HG02610 (cell line): ENCODE measurements around the gene ATG2B.

ENCODE experiments used
- ATAC-seq: cut with Tn5 transposase; IDR thresholded peaks from one replicate; pipeline ENCODE4 v1.9.1; 2021; ENCODE audit warnings: mild to moderate bottlenecking, moderate library complexity; ENCODE audit not compliant: unreplicated experiment

The ATG2B gene

DNA sequence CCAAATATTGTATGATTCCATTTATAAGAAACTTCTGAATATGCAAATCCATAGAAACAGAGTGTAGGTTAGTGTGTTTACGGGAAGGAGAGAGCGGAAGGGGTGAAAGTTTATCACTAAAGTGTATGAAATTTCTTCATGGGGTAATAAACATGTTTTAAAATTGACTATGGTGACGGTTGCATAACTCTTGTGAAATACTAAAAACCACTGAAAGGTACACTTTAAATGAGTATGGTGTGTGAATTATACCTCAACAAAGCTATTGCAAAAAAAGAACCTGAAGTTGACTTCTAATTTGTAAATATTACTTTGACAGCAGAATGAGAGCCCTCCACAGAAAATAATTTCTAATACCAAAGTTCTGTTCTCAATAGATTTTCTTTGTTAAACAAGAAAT is 47.1 kb downstream of the ATG2B start:
- no peak for ATAC-seq

DNA sequence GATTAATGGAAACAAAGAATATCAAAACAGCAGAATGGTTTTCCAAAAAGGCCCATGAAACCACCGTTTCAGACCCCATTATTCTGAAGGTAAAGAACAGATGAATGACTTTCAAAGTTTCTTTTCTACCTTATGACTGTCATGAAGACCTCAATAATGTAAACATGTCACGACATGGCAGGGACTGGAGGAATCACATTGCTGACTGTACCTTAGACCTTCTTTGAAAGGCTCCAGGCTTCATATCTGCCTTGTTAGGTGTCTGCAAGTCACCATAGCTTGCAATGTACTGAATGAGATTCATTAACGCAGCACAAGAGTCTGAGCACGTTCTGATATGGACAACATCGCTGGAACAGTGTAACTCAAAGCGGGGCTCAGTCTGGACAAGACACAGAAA is 52.2 kb downstream of the ATG2B start:
- no peak for ATAC-seq

DNA sequence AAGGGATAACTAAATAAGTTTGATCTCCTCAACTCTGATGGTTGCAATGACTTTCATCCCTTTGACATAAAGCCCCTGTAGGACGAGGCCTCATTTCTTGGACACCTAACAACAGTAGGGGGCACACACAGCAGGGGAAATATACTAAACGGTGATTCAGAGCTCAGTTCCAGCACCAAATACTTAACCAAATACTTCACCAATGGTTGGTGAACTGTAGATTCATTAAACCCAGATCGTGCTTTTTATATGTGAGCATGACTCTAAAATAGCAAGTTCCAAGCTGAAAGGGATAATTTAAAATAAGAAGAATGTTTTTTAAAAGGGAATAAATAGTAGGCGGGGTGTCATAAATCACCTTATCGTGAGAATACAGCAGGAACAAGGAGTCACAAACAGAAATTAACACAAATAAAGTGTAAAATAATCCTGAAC is 53.2 kb downstream of the ATG2B start:
- no peak for ATAC-seq

DNA sequence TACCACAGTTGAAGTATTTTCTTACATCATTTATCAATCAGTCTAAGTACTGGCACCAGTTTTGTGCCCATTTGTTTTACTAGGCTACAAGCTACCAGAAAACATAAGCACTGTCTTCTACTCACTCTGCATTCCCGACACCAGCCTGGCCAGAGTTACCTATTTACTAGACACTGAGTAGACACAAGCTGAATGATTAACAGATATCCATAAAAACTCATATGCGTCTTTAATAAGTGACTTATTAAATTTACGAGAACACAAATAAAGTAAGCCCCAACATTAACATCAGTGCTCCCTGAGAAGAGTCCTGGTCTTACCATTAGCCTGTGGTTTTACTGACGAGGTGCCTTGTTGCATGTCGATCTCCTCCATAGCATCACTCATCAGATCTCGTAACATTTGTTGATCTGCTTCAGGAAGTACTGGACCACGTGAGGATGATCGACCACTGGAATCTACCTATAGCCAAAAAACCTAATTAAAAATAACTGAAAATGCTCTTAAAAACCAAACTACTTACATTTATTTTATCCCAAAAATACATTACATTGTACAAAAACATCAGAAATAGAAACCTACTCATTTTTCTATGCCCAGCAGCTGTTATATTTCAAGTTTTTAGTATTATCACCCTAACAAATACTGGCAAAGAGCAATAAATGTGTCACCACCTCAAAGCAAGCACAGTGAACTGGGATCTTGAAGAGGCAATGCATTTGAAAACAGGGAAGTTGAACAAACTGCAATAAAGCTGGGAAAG is 53.8 kb downstream of the ATG2B start:
- ATAC-seq, result no peak

DNA sequence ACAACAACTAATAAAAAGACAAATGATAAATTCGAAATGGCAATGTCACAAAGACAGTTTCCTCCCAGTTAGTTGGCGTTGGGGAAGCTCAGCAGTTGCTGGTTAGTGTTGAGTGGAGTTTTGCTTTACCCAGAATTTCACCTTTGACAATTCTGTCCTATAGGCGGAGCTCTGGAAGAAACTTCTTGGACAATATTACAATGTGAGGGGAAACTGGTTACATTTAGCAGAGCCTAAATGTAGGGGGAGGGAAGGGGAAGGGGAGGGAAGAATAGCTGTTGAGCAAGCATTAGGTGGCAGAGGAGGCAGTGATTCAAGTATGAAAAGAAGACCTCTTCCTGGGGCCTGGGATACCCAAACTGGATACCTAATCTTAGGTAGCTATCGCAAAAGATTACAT is 55.7 kb downstream of the ATG2B start:
- ATAC-seq, result no peak

DNA sequence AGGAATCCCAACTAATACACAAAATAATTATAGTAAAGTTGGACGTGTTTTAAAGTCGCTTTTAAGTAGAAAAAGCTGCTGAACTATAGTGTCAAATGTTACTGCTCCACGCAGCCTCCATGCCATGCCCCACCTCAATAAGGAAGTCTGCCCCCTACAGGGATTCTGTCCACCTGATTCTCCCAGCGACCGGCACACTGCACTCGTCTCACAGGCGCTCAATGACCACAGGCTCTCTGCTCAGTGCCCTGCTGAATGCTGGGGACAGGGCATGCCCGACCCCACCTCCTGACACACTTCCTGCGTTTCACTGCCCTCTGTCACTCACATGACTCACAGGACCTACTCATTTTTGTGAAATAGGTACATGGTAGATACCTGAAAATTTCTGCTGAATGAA is 58.2 kb downstream of the ATG2B start:
- no peak for ATAC-seq

DNA sequence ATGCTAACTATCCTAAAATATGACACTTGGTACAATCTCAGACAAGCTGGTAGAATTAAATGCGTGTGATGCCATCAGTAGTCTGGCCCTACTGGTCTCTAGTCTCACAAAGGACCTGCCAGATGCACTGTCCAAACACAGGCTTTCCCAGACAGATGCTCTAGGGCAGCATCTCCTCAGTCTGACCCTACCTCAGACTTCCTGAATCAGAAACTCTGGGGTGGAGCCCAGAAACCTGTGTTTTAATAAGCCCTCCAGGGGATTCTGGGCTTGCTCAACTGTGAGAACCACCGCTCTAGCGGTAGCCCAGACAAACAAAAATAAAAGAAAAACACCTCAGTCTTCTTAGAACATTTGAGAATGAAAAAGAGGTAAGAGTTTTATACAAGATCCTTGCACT is 59.2 kb downstream of the ATG2B start:
- ATAC-seq, result no peak

DNA sequence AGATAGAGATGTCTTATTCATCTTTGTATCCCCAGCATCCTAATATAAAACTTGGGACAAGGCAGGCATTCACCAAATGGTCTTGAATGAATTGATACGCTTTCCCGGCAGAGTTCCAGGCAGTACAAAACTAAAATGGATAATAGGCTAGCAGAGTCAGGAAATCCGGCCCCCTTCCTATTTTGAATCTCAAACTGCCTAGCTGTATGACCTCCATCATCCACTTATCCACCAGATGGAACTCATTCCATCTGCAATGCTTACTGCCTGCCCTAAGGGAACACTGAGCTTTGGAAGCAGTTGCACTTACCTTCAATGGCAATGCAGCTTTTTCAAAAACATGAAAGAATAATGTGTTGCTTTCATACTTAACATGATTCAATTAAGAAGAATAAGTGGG is 63.7 kb downstream of the ATG2B start:
- ATAC-seq, result no peak

DNA sequence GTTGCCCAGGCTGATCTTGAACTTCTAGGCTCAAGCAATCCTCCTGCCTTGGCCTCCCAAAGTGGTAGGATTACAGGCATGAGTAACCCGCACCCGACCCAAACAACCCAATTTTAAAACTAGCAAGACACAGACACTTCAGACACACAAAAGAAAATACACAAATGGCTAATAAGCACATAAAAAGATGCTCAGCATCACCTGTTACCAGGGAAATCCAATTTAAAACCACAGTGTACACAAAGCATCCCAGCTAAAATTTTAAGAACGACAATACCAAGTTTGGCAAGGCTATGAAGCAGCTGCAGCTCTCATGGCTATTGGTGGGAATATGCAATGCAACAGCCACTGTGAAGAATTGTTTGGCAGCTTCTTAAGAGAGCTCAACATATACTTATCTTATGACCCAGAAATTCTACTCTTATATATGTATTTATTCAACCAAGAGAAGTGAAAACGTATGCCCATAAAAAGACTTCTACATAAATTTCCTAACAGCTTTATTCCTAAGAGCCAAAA is 65.1 kb downstream of the ATG2B start:
- no peak for ATAC-seq

DNA sequence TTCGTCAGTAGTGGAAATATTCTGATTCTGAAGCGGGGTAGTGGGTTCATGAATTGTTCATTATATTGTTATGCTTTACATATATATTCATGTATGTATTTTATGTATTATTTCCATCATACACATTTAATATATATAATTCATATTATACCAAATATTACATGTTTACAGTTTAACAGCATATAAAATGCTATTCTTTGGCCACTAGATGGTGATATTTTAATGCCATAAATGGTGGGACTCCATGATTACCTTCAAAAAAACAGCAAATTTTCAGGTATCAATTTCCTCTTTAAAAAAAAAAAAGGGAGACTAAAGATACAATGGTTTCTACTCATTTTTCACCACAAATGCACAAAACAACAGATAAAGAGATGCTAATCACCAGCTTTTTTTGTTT is 66.1 kb downstream of the ATG2B start:
- ATAC-seq, result no peak

DNA sequence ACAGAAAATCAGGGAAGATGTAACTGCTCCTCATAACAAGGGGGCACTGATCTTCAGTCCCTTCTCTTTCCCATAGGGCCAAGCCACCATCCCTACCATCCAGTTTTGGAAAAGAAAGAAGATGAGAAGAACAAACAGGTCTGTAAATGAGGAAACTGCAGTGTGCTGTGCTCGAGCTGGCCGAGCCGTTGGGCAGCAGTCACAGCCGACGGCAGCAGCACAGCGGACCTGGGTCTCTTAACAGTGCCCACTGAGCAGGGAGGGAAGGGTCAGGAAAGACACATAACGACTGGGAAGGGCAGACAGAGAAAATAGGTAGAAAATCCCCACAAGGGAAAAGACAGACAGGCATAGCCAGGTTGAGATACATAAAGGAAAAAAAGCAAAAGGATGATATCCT is 68.9 kb downstream of the ATG2B start:
- ATAC-seq, result no peak

DNA sequence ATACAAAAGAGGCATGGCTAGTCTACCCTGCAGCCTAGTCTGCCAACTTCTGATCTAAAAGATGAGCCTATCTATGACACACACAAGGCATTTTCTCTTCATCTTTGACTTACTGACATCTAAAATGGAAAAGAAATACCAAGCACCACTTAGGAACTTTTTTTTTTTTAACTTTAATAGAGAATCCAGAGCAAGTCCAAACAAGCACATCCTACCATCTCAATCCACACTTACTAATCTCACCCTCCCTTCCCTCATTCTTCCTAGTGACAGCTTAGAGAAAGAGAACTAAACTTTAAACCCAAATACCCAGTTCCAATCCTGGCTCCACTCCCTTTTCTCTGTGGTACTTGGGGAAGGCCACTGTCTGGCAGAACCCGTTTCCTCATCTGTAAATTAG is 75.3 kb downstream of the ATG2B start:
- ATAC-seq, result no peak

DNA sequence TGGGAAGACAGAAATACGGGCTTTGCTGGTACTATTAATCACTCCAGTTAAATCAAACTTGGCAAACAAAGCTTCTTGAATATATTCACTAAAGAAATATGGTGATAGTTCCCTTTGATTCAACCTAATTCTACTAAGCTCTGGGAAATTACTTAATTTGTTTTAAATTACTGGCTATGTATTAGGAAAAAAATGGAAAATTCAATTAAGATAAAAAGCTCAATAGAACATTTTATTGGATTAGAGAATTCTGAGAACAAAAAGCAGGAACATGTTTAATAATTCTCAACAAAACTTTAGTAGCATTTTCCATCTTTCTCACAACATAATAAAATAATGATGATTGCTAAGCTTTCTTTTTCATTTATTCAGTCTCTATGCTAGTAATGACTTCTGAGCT is 76.9 kb downstream of the ATG2B start:
- ATAC-seq, result no peak

DNA sequence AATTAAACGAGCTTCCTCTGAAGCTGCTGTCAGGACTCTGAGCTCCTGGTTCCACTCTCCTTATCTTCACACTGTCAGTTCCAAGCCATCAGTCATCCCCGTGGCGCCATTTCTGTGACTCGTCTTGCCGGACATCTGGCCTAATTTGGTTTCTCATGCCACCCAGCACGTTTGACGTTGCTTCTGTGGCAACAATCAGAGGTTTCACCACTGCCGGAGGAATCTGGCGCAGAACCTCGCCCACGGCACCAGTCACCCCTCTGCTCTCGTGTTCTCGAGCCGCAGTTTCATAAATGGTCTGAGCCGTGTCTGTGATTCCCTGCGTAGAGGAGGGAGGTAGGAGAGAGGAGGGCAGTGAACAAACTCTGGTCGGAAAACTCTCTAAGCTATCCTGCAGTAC is 77.5 kb downstream of the ATG2B start:
- no peak for ATAC-seq

DNA sequence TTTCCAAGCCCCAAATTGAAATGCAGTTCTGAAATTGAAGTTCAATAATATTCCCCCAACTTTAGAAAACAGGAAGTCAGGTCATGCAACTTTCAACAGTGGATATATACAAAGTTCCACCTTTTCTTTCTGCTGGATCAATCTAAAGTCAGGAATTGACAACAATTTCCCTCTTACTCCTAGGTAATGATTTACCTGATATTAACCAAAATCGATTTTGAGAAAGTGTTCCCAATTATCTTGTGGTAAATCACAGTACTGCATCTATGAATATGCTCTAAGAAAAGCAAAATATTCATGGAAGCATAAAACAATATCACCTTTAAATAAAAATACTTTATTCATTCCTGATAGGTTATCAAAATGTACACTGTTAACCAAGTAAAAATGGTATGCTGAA is 78.7 kb downstream of the ATG2B start:
- ATAC-seq, result no peak

DNA sequence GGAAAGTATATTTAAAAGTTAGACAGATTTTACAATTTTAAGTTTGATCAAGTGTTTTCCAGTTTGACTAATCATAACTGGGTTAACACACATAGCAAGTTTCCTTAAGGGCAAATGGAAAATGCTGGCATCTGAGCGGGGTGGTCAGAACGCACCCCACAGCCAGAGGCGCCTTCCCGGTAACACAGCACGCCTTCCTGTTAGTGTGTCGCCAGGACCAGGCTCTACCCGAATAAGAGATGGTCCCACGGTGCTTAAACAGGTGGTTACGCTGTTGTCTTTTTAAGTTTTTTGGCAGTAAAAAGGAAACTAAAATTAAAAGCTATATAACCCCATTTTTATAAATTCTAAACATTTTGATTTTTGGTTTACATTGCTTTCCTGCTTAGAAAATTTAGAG is 79.1 kb downstream of the ATG2B start:
- ATAC-seq, result no peak

DNA sequence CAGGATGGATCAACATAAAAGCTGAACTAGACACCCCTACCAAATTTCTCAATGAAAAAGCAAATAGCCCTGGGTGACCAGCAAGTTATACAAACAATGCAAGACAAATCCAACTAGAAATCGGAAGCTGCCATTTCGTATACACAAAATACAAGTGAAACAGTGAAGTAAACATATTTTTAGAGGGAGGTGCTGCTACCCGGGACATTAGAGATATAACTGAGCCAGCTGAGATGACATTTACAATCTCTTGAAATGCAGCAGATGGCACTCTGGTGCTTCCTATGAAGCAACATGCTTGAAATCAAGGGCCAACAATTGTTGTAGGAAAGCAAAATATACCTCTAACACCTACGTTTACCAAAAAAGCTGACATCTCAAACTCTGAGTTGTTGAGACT is 81.7 kb downstream of the ATG2B start:
- ATAC-seq, result no peak

DNA sequence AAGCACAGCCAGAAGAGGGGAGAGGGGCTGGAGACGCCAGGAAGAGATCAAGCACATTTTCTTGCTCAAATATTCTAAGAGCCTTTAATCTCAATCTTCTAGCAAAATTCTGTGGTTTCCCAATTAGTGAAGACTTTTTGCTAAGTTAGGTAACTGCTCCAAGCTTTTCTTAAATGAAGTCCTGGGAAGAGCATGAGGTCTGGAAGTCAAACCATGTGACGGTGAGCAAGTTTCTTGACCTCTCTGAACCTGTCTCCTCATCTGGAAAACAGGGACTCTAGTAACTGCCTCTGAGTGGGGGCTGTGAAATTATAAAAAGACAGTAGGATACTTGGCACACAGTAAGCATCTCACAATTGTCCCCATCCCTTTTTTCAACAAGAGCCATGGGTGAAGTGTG is 83.0 kb downstream of the ATG2B start:
- ATAC-seq, result no peak

DNA sequence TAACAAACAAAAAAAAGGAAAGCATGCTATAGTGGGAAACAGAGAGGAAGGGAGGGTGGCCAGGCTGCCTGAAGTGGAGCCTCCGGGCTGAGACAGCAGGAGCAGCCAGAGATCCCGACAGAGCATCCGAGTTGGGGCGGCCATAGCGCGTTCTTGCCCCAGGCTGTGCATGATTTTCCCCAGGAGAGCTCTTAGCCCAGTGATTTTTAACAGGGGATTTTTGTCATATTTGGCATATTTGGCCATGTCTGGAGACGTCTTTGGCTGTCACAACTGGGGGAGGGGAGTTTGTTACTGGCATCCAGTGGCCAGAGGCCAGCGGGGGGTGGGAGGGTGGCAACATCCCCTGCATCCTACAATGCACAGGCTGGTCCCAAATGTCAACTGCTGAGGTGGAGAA is 83.6 kb downstream of the ATG2B start:
- no peak for ATAC-seq

DNA sequence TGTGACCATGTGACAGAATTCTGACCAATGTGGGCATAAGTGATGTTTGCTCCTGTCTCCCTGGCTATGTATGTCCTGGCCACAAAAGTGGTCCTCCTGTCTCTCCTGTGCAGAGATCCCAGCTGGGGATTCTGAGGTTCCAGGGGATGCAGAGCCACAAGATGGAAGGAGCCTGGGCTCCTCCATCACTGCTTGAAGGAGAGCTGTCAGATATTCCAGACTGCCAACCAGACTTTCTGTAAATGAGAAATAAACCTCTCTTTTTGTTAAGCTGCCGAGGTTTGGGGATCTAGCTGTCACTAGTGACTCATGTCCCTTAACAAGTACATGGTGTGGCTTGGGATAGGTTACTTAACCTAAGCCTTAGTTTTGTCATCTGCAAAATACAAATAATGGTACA is 85.3 kb downstream of the ATG2B start:
- ATAC-seq, result no peak

DNA sequence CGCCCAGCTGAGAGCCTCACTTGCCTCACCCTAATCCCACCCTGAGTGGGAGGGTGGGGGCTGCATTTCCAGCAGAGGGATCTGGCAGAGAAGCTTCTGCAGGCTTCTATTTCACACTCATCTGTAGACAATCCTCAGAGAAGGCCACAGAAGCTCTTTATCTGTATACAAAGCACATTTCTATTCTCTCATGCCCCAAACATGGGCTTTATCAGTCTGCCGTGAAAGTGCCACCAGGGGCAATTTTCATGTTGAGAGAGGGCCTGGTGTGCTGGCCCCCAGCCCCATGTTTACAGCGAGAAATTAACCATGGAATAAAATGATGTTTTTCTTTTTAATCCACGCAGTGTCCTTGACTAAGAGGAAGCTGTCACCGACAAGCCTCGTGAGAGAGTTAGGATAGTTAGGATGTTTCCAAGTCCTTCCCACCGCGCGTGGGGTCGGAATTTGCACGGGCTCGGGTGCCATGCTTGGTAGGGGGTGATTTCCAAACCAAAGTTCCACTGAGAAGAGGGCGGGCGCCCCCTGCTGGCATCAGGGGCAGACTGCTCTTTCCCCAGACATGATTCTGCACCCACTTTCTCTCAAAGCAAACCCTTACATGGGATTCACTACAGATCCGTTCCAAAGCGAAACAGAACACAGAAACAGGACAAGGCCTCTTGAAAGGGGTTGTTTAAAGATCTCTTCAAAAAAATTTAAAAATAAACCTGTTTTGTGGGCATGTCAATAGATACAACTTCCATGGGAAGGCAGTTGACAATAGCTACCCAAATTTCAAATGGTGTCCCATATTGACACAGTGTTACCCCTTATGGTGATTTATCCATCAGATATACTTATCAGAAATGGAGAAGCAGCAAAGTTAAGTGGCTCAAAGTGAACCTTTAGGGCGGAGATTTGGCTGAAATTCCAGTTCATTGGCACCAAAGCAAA is 87.7 kb downstream of the ATG2B start:
- ATAC-seq, result no peak

DNA sequence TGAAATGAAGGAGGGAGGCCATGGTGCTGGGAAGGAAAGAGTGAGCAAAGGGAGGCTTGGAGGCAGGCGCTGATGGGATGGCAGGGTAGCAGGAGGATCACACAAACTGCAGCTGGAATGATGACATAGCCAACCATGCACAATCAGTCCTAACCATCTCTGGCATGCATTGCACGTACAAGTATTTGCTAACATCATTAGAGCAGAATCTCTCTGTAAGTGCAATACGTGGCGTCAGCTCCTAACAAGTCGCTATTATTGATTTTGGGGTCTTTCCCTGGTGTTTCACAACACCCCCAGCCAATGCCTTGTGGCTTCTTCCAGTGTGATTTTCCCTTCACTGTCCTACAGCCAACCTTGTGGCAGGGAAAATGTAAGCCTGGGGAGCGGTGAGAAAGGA is 88.6 kb downstream of the ATG2B start:
- no peak for ATAC-seq
